Activated CD8-positive, alpha-beta memory T cell treated with anti-CD3 and anti-CD28 coated beads, Interleukin-2, amount 10 ng/mL, durations not matched to agents 7 days and 5 days (primary cell): ENCODE results near the gene B4GALT4. TPM values are rescaled to one million over a fixed set of nuclear protein-coding genes. Genes with fewer than 3 reads are reported as not detected.

Experiments used
- ATAC-seq: fragments of 150-1000 bp; cut with Tn5 transposase; one replicate; pipeline ENCODE4 v1.10.0; 2021; ENCODE audit warnings: moderate library complexity
- CTCF ChIA-PET: fragments of 350-600 bp; sonication (Branson Sonifier 250); formaldehyde crosslinking; loops from one replicate; lab custom pipeline; 2021; ENCODE audit warnings: antibody characterized with exemption; lab: Charles Lee
- DNase-seq: peaks from one replicate; pipeline ENCODE4 v3.0.0-alpha.2; 2020
- H3K27ac Mint-ChIP-seq: one replicate; pipeline ENCODE4 v1.8.0; 2021; ENCODE audit warnings: mild to moderate bottlenecking, mixed read lengths
- H3K27me3 Mint-ChIP-seq: one replicate; pipeline ENCODE4 v1.8.0; 2021; ENCODE audit warnings: mixed read lengths
- H3K36me3 Mint-ChIP-seq: one replicate; pipeline ENCODE4 v1.8.0; 2021; ENCODE audit warnings: mild to moderate bottlenecking, mixed read lengths
- H3K4me1 Mint-ChIP-seq: one replicate; pipeline ENCODE4 v1.8.0; 2021; ENCODE audit warnings: mixed read lengths
- H3K4me3 Mint-ChIP-seq: one replicate; pipeline ENCODE4 v1.8.0; 2021; ENCODE audit warnings: mild to moderate bottlenecking, moderate library complexity, mixed read lengths
- H3K9me3 Mint-ChIP-seq: one replicate; pipeline ENCODE4 v1.8.0; 2022; ENCODE audit warnings: low read depth, mixed read lengths
- total RNA-seq, 2 experiments: library from RNA; stranded (reverse); gene quantifications; one replicate each; pipeline ENCODE4 v1.2.3, GENCODE V29; 2021

Gene B4GALT4
- total RNA-seq, 2 experiments from 2014 or later = 9.6 to 10.9 TPM

DNA sequence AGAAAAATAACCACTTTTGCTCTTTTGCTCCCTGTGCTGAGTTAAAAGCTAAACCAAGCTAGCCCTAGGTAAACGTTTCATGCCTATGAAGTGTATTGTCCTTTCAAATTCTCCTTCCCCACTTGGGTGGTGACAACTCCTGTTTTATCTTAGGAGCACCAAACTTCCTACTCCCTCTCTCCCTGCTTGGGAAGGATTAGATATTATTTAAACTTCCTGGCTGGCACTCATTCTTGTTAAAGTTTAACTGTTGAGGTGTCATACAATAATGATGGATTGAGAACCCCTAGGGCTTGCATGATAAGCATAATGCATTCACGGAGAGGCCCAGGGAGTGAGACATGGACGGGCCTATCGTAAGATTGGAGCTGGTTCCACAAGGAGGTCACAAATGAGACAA lies 29.5 kb downstream of the B4GALT4 start:
- Mint-ChIP-seq H3K9me3 (no peaks in the 10 kb centered on the region), H3K4me3 (no peak overlapping the region), H3K27me3 (no peaks in the 10 kb centered on the region), H3K36me3 (peaks cover 41% of the 10 kb centered on the region), H3K27ac (no peak overlapping the region), H3K4me1 (peaks cover 7% of the 10 kb centered on the region)
- DNase-seq (no peak), ATAC-seq (no peak)
- CTCF ChIA-PET = interaction anchor here (2.5 kb wide), 1 partner anchor 30 kb away, joined by 9 read pairs; no protein-coding TSS in a partner anchor

- Mint-ChIP-seq H3K27me3 (no peaks in the 10 kb centered on the region), H3K27ac (no peak overlapping the region), H3K9me3 (no peaks in the 10 kb centered on the region), H3K4me1 (peaks cover 7% of the 10 kb centered on the region), H3K4me3 (no peak overlapping the region), H3K36me3 (peaks cover 18% of the 10 kb centered on the region)
- no peak for DNase-seq
- ATAC-seq = no peak
- CTCF ChIA-PET = no interaction called here
Observed at GRCh38 chr3:119207512-119207875, 33.2 kb downstream of the B4GALT4 start.

DNA sequence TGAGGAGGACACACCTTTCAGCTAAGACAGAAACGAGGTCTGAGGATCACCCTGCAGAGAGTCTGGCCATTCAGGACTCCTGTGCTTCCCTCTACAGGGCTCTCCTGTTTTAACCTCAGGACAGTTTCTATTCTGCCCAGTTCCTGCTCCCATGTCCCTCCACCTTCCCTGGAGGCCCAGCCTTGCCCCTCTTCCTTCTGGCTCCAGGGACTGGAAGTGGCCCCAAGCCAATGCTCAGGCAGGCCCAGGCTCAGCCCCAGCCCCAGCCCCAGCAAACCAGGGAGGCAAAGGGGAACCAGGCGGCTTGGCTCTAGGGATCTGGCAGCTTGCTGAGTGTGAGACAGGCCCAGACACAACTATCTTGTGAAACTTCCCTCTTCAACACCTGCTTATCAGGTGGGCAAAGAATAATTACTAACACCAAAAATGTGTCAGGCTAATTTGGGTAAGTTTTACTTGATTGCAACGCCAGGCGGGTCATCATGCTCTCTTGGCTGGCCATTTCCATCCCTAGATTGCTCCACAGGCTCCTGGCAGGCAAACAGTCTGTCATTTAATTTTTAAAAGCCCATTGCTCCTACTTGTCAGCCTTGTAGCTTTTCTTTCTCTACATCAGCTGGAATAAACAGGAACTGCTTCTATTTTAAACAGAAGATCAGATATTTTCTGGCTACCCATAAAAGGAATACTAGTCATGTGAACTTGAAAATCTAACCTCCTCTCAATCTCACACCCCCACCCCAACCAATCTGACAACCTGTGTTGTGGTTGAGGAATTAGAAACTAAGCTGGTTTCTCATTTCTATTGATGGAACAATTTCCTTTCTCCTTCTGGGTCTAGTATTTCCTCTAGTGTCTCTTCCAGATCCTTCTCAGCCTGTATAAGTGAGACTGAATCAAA lies 33.8 kb downstream of the B4GALT4 start:
- H3K27ac Mint-ChIP-seq = no peak overlapping the region
- H3K27me3 Mint-ChIP-seq = no peaks in the 10 kb centered on the region
- no peaks in the 10 kb centered on the region for H3K9me3 Mint-ChIP-seq
- DNase-seq (no peak), ATAC-seq (no peak)
- CTCF ChIA-PET = no interaction called here
- H3K4me3 Mint-ChIP-seq = no peak overlapping the region
- H3K36me3 Mint-ChIP-seq = peaks cover 12% of the 10 kb centered on the region
- peaks cover 7% of the 10 kb centered on the region for H3K4me1 Mint-ChIP-seq

GRCh38 chr3:119205685-119206084 lies 35.0 kb downstream of the B4GALT4 start:
- CTCF ChIA-PET = no interaction called here
- Mint-ChIP-seq H3K4me3 (no peak overlapping the region), H3K27ac (no peak overlapping the region), H3K9me3 (no peaks in the 10 kb centered on the region), H3K36me3 (peaks cover 8% of the 10 kb centered on the region), H3K27me3 (no peaks in the 10 kb centered on the region), H3K4me1 (peaks cover 7% of the 10 kb centered on the region)
- ATAC-seq = no peak
- DNase-seq = no peak

- peaks cover 7% of the 10 kb centered on the region for H3K4me1 Mint-ChIP-seq
- ATAC-seq = no peak
- H3K4me3 Mint-ChIP-seq = no peak overlapping the region
- CTCF ChIA-PET = no interaction called here
- H3K27me3 Mint-ChIP-seq = no peaks in the 10 kb centered on the region
- no peak overlapping the region for H3K27ac Mint-ChIP-seq
- no peaks in the 10 kb centered on the region for H3K9me3 Mint-ChIP-seq
- peaks cover 4% of the 10 kb centered on the region for H3K36me3 Mint-ChIP-seq
- DNase-seq = no peak
Observed at GRCh38 chr3:119205209-119205608, 35.5 kb downstream of the B4GALT4 start.

- CTCF ChIA-PET = no interaction called here
- Mint-ChIP-seq H3K9me3 (no peaks in the 10 kb centered on the region), H3K36me3 (no peaks in the 10 kb centered on the region), H3K4me1 (no peaks in the 10 kb centered on the region), H3K27me3 (no peaks in the 10 kb centered on the region), H3K27ac (no peak overlapping the region), H3K4me3 (no peak overlapping the region)
- no peak for DNase-seq
- ATAC-seq = no peak
Observed at GRCh38 chr3:119195911-119196310, 44.8 kb downstream of the B4GALT4 start.

GRCh38 chr3:119195151-119195476 lies 45.6 kb downstream of the B4GALT4 start:
- ATAC-seq = no peak
- H3K27me3 Mint-ChIP-seq = no peaks in the 10 kb centered on the region
- CTCF ChIA-PET = no interaction called here
- H3K27ac Mint-ChIP-seq = no peak overlapping the region
- no peaks in the 10 kb centered on the region for H3K9me3 Mint-ChIP-seq
- H3K4me1 Mint-ChIP-seq = no peaks in the 10 kb centered on the region
- DNase-seq = no peak
- H3K4me3 Mint-ChIP-seq = no peak overlapping the region
- H3K36me3 Mint-ChIP-seq = no peaks in the 10 kb centered on the region

GRCh38 chr3:119194237-119195150 lies 46.2 kb downstream of the B4GALT4 start:
- H3K4me3 Mint-ChIP-seq = no peak overlapping the region
- no peaks in the 10 kb centered on the region for H3K9me3 Mint-ChIP-seq
- no peak overlapping the region for H3K27ac Mint-ChIP-seq
- H3K36me3 Mint-ChIP-seq = no peaks in the 10 kb centered on the region
- no peaks in the 10 kb centered on the region for H3K27me3 Mint-ChIP-seq
- ATAC-seq (no peak), DNase-seq (no peak)
- H3K4me1 Mint-ChIP-seq = no peaks in the 10 kb centered on the region
- CTCF ChIA-PET = no interaction called here

DNA sequence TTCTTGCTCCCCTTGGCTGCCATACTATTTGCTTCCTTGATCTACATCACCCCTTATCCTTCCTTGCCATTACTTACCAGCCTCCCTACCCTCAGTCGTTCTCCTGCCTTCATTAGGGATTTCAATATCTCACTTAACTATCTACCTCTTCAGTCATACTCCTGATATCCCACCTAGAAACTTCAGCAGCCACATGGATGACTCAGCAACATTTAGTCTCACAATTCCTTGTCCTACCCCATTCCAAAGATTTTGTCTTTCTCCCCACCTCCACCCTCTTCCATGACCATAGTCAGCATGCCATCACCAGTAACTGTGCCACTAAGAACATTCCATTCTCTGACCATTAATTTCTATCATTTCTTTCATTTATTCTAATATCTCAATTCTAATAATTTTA lies 48.9 kb downstream of the B4GALT4 start:
- Mint-ChIP-seq H3K9me3 (no peaks in the 10 kb centered on the region), H3K36me3 (no peaks in the 10 kb centered on the region), H3K27ac (no peak overlapping the region), H3K4me3 (no peak overlapping the region), H3K4me1 (no peaks in the 10 kb centered on the region), H3K27me3 (no peaks in the 10 kb centered on the region)
- no peak for DNase-seq
- ATAC-seq = no peak
- CTCF ChIA-PET = no interaction called here

DNA sequence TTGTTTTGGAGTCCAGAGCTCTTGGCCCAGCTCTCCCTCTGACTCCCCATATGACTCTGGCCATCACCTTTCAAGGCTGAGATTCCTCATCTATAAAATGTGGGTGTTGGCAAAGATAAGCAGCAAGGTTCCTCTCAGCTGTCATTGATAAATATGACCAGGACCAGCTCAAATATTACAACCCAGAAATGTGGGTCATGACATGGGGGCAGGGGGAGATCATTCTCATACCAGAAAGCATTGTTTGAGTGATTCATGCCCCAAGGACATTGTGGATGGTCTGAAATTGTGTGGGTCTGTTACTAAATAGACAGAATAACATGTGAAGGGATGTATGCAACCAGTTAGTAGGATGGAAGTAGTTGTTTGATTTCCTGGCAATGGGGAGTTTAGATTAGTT lies 53.4 kb downstream of the B4GALT4 start:
- Mint-ChIP-seq H3K4me3 (no peak overlapping the region), H3K27me3 (peaks cover 2% of the 10 kb centered on the region), H3K4me1 (no peaks in the 10 kb centered on the region), H3K9me3 (no peaks in the 10 kb centered on the region), H3K36me3 (no peaks in the 10 kb centered on the region), H3K27ac (no peak overlapping the region)
- no peak for ATAC-seq
- DNase-seq = no peak
- CTCF ChIA-PET = no interaction called here

- CTCF ChIA-PET = no interaction called here
- no peaks in the 10 kb centered on the region for H3K9me3 Mint-ChIP-seq
- no peaks in the 10 kb centered on the region for H3K4me1 Mint-ChIP-seq
- no peaks in the 10 kb centered on the region for H3K36me3 Mint-ChIP-seq
- H3K27me3 Mint-ChIP-seq = peaks cover 2% of the 10 kb centered on the region
- no peak for DNase-seq
- ATAC-seq = no peak
- H3K27ac Mint-ChIP-seq = no peak overlapping the region
- H3K4me3 Mint-ChIP-seq = no peak overlapping the region
Observed at GRCh38 chr3:119184796-119185570, 55.7 kb downstream of the B4GALT4 start.

DNA sequence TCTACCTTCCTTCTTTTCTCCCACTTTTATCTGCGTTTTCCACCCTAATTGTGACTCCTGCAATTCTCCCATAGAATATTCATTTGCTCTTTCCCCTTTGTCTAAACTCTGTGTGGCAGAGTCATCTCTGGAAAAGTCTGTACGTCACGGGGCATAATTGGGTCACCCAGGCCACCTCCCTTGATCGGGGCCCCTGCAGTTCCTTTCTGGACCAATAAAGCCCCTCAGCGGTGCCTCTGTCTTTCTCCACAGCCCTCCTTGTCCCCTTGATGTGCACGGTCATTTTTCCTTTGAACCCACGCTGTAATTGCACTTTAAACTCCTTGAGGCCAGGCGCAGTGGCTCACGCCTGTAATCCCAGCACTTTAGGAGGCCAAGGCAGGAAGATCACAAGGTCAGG lies 56.6 kb downstream of the B4GALT4 start:
- Mint-ChIP-seq H3K27ac (no peak overlapping the region), H3K4me3 (no peak overlapping the region), H3K9me3 (no peaks in the 10 kb centered on the region), H3K27me3 (peaks cover 2% of the 10 kb centered on the region), H3K36me3 (no peaks in the 10 kb centered on the region), H3K4me1 (no peaks in the 10 kb centered on the region)
- no peak for DNase-seq
- no peak for ATAC-seq
- CTCF ChIA-PET = no interaction called here

- no peaks in the 10 kb centered on the region for H3K9me3 Mint-ChIP-seq
- H3K36me3 Mint-ChIP-seq = no peaks in the 10 kb centered on the region
- CTCF ChIA-PET = interaction anchor here (2.1 kb wide), 1 partner anchor 60 kb away, joined by 4 read pairs; no protein-coding TSS in a partner anchor
- H3K4me1 Mint-ChIP-seq = no peaks in the 10 kb centered on the region
- no peak overlapping the region for H3K27ac Mint-ChIP-seq
- no peak for DNase-seq
- peaks cover 5% of the 10 kb centered on the region for H3K27me3 Mint-ChIP-seq
- H3K4me3 Mint-ChIP-seq = no peak overlapping the region
- no peak for ATAC-seq
Observed at GRCh38 chr3:119181765-119182164, 58.9 kb downstream of the B4GALT4 start.
